Stimulated activated CD4-positive, alpha-beta T cell treated with anti-CD3 and anti-CD28 coated beads, Interleukin-4, amount 100 ng/mL, for 1 hour (primary cell): ENCODE measurements around the gene LETMD1.
"Not testable (repeated sequence)": the region's sequence is repeated elsewhere in the genome, so short reads cannot be mapped to it uniquely, and the experiment has no call there.

Experiments used
- DNase-seq: peaks from one replicate; pipeline ENCODE4 v3.0.0-alpha.2; 2020

The LETMD1 gene

DNA sequence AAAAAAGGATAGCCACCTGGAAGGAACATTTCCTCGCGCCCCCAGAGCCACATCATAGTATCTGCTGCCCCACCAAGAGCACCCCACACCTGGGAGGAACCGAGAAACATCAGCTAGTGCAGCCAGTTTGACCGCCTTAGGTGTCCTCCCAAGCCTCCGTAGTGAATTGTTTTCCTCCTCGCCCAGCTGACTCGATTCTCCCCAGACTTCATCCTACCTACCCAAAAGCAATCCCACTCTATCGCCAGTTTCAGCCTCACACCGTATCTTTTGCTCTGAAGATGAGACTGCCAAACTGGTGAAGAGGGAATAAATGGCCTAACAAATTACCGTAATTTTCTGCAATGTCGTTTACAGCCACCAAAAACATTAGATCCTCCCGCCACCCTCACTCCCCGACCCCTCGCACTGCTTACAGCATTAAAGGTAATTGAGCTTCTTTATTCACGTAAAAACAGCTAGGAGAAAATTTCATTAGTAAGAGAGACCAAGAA, 20.7 kb upstream of the LETMD1 start:
- DNase-seq = no peak

DNA sequence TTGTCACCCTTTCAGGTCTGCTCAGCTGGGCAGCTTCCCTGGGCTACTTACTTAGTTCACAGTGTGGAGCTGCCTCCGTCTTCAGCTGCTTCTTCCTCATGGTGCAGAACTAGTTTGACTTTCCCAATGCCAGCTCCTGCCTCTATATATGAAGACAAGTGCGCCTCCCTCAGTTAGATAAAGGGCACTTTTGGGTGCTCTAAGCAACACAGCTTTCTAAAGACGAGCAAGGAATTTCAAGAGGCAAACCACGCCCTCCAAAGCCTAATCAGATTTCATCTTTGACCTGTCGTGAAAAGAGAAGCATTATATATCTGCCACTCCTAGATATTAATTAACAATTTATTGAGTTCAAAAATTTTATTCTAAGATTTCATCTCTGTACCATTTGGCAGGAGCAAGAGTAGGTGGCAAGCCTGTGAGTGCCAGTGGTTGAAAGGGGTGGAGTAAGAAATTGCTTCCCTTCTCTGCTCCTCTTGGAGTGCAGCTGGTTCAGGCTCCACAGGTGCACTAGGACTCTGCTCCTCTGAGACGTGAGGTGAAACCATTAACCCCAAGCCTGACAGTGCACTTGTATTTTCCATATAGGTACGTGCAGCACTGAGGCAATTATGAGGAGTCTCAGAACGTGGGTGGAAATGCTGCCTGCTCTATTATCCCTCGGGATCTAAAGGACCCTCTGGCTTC, 19.9 kb upstream of the LETMD1 start:
- DNase-seq = no peak

DNA sequence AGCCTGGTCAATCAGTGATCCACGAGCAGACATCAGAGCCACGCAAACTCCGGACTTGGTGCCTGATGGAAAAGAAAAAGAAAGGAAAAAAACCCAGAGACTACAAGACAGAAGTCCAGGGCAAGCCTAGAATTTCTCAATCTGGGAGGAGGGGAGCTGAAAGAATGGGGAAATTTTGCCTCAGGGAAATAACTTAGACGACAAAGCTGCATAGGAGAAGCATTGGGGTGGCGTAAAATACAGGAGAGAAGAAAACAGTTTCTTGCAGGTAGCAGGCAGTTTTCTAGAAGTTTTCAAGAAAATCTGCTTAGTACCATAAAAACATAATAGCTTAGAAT, 19.3 kb upstream of the LETMD1 start:
- no peak for DNase-seq

DNA sequence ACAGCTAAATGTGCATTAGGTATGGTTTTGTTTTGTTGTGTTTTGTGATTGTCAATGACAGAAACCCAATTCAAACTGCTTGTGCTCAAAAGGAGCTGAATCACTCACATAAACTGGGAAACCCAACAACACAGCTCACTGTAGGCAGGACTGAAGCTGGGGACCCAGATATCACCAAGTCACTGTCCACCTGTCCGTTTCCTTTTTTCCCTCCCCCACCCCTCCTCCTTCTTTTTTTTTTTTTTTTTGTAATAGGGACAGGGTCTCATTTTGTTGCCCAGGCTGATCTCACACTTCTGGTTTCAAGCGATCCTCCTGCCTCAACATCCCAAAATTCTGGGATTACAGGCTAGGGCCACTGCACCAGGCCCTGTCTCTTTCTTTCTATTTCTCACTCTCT, 15.1 kb upstream of the LETMD1 start:
- no peak for DNase-seq

DNA sequence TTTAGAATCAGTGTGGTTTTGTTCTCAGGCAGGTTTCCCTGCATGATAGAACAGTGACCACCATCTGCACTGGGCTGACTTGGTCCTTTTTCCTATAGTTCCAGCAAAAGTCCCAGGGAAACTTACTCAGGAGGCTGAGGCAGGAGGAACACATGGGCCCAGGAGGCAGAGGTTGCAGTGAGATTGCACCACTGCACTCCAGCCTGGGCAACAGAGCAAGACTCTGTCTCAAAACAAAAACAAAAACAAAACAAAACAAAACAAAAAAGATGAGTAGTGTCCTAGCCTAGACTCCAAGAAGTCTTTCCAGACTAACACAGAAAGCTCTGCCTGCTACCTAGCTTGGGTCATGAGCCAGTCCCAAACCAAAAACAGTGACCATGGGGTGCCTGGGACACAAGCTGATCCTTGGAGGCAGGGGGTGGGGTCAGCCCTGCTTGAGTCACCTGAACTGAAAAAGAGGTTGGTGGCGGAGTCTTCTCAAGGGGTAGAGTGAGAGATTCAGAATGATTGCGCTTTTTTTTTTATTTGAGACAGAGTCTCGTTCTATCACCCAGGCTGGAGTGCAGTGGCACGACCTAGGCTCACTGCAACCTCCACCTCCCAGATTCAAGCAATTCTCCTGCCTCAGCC, 14.6 kb upstream of the LETMD1 start:
- DNase-seq = no peak

DNA sequence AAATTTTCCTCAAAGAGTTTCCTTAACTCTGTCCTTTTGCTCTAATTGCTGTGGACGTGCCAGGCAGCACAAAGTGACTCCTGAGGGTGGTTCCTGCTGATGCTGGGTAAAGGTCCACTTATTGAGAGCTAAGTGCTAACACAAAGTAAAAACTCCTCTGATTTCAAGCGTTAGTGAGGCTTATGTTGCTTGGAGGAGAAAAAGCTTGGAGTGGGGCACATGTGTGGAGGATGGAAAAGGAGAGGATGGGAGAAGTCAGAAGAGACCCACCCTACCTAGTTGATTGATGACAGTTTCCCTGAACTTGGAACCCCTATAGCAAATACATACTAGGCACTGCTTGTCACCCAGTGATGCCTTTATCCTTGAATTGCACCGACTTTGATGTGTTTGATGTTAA, 11.8 kb upstream of the LETMD1 start:
- no peak for DNase-seq

DNA sequence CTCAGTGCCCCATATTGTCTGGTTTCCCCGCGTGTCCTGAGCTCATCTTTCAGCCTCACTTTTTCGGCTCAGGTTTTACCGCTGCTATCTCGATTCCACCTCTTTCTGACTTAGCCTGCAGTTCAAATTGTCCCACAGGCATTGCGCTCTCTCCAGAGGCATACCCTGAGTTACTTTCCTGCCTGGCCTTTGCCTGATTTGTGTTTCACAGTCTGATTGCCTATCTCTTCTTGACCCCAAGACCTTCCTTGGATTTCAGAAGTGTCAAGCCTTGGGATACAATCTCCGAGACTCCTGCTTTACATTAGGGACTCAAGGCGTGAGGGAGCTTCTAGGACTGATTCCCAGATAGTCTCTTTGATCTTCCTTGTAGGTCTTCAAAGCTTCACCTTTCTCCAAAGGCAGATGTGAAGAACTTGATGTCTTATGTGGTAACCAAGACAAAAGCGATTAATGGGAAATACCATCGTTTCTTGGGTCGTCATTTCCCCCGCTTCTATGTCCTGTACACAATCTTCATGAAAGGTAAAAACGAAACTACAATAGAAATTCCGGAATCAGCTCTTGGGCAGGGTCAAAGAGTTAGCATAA, 629 bp downstream of the LETMD1 start:
- DNase-seq = no peak

DNA sequence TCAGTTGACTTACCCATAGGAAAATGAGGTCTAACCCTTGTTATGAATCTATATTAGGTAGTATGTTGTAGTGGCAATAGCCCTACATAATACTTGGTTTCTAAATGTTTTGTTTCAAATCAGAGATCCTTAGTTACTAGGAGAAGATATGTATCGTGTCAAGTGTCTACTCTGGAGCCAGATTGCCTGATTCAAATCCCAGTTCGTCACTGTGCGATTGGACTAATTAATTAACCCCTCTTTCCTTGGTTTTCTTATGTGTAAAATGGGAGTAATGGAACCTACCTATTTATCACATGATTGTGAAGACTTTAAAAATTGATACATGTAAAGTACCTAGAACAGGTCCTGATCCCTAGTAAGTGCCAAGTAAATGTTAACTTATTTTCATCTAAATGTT, 1.4 kb downstream of the LETMD1 start:
- DNase-seq = no peak

DNA sequence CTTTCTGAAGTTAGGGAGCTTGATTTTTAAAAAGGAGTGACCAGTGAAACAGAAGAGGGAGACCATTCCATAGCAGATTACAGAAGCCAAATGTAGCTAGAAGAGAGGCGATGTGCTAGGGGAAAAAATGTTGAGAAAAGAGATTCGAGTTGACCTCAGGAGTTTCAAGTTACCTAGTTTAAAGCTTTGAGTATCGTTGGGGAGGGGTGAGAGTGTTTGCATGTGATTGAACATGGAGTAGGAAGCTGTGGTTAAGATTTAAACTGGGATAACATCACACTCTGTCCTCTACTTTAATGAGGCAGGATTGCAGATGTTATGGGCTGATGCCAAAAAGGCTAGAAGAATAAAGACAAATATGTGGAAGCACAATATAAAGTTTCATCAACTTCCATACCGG, 3.7 kb downstream of the LETMD1 start:
- no peak for DNase-seq

DNA sequence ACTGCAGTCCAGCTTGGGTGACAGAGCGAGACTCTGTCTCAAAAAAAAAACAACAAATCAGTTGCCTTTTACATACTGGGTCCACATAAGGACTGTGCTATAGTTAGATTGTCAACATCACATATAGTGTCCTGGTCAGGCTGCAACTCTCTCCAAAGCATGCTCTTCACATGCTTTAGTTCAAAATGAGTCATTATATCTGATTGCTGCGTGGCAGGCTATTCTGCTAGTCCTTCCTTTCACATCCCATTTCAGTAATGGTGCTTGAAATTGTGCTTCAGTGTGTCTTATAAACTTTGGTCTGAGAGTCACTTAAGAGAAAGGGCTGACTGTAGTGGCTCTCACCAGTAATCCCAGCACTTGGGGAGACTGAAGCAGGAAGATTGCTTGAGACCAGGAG, 6.9 kb downstream of the LETMD1 start:
- DNase-seq = no peak

DNA sequence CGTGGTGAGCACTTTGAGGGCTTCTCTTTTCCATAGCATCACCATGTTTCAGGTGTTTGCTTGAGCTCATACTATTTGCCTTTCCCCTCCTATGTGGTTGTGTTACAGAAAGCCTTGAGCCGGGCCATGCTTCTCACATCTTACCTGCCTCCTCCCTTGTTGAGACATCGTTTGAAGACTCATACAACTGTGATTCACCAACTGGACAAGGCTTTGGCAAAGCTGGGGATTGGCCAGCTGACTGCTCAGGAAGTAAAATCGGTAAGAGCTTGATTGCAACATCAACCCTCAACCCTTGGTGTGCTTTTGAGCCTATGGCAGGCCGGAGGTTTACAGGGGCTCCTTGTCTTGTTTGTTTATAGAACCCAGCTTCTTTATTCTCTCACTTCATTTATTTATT, 8.1 kb downstream of the LETMD1 start:
- DNase-seq = no peak

DNA sequence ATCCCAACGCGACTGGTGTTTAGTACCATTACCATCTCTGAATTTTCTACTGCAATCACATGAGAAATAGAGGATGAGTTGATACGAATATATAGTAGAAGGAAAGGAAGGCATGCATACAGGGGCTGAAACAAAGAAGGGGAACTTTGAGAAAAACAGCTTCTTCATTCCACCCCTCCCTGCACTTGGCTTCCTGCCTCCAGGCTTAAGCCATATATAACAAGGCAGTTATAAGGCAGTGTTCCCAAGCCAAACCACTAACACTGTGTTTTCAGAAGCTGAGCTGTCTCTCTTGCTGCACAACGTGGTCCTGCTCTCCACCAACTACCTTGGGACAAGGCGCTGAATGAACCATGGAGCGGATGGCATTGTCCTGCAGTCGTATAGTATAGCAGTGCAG, 11.0 kb downstream of the LETMD1 start:
- no peak for DNase-seq

DNA sequence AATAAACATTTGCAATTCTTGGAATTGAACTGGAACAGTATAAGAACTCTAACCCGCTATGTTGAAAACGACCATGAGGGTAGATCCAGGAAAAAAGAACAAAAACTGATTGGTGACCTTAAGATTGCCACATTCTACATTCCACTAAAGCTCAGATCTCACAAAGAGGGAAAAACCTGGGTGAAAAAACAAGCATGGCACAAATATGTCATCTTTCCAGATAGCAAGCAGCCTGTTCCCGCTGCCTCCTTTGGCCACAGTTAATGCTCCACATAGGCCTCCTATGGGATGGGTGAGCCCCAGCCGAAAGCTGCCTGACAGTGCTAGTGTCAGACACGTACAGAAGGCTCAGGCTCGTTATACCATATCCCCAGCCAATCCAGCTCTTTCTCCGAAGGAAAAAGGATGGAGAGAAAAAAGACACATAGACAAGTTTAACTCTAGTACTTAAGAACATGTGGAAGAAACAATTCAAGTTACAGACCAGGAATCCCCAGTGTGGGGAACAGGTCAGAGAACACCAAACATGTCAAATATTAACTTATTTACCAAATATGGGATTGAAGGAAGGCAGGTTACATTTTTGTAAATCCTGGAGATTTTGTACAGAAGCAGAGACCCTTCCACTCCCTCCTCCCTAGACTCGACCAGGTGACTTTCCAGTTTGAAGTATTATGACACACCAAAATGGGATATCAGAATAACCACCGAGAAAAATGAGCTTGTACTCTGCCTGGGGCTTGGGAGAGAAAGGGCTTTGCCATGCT, 14.7 kb downstream of the LETMD1 start:
- DNase-seq = no peak

DNA sequence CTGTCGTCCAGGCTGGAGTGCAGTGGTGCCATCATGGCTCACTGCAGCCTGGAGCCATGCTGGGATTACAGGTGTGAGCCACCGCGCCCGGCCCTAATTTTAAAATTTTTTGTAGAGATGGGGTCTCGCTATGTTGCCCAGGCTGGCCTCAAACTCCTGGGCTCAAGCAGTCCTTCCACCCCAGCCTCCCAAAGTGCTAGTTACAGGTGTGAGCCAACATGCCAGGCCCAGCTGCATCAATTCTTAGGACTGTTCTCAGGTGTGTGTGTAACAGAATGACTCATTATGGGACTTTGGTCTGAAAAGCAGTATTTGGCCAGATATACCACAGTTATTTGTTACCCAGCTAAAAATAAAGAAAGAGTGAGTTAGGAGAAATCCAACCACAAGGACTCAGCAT, 17.4 kb downstream of the LETMD1 start:
- DNase-seq = no peak

DNA sequence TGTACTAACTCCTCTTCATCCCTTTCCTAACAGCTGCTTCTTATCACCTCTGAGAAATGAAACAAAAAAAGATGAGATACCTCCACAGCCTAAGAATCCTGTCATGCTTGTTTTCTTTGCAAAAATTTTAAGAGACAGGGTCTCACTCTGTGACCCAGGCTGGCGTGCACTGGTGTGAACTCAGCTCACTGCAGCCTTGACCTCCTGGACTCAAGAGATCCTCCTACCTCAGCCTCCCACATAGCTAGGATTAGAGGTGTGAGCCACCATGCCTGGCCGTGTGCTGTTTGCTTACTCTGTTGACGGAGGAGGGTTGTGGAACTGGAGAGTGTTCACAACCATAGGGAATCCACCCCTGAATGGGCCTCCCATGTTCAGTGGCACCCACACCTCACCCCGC, 19.1 kb downstream of the LETMD1 start:
- no peak for DNase-seq

DNA sequence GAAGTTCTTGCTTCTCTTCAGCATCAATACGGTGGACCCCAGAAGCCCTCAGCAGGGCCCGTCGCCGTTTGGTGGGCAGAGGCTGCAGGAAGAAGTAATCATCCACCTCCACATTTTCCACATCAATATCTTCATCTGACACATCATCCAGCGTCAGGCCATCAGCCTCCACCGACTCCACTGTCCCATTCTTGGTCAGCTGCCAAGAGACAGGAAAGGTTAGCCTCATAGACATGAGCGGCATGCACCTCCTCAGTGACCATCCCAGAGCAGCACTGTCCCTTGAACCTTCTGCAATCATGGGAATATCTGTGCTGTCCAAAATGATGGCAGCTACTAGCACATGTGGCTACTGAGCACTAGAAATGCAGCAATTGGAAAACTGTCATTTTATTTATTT, 19.6 kb downstream of the LETMD1 start:
- no peak for DNase-seq

DNA sequence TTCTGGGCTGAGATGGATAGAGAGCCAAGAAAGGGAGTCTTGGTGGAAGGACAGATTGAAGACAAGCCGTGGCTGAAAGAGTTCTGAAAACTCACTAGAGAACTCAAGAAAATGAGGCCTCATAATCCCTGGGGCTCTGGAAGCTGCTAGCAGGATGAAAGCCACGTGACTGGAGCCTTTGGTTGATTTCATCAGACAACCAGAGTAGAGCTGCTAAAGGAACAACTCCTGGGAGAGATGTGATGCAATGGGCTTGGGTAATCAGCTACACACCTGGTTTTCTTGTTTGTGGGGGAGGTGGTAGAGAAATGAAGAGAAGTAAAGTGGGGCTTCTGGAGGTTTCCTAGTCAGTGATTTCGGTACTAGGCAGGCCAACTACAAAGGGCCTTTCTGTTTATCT, 21.9 kb downstream of the LETMD1 start:
- no peak for DNase-seq

DNA sequence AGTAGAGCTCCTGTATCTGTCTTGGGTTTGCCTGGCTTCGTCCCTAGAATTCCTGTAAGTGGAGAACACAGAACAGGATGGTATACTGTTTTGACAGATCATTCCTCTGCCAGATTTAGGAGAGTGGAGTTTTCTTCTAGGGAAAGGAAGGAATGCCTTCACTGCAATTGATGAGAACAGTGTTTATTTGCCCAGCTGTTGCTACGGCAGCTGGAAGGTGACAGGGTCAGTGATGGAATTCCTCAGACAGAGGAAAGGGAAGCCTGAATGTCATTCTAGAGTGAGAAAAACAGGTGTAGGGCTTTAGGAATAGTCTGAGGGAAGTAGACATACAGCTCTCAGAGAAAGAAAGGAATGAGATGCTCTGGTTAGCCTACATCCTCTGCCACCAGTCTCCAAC, 23.5 kb downstream of the LETMD1 start:
- DNase-seq = no peak

DNA sequence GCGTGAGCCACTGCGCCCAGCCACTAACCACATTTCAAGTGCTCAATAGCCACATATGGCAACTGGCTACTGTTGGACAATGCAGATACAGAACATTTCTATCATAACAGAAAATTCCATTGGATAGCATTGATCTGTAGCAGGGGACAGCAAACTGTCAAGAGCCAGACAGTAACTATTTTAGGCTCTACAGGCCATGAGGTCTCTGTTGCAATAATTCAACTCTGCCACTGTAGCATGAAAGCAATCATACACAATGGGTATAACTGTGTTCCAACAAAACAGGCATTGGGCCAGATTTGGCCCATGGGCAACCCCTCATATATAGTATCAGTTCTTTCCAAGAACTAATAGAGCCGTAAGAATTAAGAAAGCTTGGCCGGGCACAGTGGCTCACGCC, 27.3 kb downstream of the LETMD1 start:
- no peak for DNase-seq

DNA sequence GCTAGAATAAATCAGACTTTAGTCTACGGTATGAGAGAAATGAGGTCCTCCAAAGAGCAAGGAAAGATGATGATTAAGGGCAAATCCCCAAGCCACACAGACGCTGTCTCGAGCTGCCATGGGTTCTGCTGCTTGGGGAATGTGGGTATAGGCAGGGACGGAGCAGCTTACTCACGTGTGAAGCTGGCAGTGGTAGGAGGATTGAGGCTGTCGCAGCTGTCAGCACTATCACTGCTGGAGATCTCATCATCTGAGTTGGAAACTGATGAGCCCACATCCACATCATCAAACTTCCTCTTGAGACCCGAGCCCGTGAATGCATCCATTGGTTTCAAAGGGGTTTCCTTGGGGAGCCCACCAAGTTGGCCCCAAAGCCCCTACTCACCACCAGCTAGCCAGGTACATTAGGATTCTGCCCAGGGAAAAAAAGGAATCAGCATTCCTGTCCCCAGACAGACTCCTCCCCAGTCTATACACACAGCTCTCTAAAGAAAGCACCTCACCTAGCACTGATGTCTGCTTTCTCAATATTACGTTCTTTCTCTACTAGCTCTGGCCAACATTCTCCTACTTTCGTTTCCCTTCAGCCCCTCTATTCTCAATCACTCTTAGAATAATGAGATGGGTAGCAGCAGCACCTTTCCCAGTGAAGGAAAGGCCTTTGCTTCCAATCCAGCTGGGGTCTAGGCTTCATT, 28.3 kb downstream of the LETMD1 start:
- DNase-seq = no peak

DNA sequence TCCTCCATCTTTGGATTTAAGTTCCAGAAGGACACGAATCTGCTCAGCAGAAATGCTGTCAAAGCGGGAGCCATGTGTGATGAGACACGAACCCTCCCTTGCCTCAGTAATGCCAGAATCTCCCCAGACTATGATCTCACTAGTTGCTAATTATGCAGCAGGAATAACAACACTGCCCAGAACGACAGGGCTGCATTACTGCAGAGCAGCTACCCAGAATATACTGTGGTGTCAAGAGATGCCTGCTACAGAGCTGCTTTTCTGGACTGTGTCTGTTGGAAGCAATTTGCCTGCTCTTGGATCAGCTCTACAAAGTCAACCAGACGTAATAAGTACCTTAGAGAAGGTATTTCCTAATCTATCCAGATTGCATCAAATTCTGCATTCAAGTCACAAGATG, 29.8 kb downstream of the LETMD1 start:
- DNase-seq = no peak

DNA sequence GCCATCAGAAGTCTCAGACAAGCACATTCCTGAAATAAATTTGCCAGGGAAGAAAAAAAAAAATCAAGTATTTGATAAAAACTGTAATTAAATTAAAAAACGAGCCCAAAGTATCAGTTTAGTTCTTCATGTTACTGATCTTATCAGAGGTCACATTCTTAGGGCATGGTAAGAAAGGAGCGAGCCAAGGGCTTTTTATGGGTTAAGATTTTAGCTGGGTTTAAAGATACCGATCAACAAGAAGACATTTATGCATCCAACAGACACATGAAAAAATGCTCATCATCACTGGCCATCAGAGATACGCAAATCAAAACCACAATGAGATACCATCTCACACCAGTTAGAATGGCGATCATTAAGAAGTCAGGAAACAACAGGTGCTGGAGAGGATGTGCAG, 30.2 kb downstream of the LETMD1 start:
- not testable (repeated sequence) for DNase-seq

DNA sequence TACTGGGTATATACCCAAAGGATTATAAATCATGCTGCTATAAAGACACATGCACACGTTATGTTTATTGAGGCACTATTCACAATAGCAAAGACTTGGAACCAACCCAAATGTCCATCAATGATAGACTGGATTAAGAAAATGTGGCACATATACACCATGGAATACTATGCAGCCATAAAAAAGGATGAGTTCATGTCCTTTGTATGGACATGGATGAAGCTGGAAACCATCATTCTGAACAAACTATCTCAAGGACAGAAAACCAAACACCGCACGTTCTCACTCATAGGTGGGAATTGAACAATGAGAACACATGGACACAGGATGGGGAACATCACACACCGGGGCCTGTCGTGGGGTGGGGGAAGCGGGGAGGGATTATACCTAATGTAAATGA, 30.7 kb downstream of the LETMD1 start:
- not testable (repeated sequence) for DNase-seq
